CD4-positive, alpha-beta T cell (primary cell): ENCODE measurements around the gene FBXO21. TPM values are rescaled to one million over a fixed set of nuclear protein-coding genes. Genes with fewer than 3 reads are reported as not detected.
A peak's percentile ranks its signal among the peaks of the same experiment; 100 is the strongest.
"Not testable (repeated sequence)": the region's sequence is repeated elsewhere in the genome, so short reads cannot be mapped to it uniquely, and the experiment has no call there.

Experiments
- ATAC-seq: fragments of 200-7000 bp; cut with Tn5 transposase; one replicate; pipeline ENCODE4 v1.10.0; 2022; ENCODE audit warnings: mild to moderate bottlenecking; ENCODE audit not compliant: poor library complexity
- CTCF ChIA-PET: fragments of 350-600 bp; sonication (Branson Sonifier 250); formaldehyde crosslinking; loops from one replicate; lab custom pipeline; 2021; ENCODE audit warnings: antibody characterized with exemption, inconsistent platforms; lab: Charles Lee
- POLR2A ChIA-PET: fragments of 350-600 bp; sonication (Branson Sonifier 250); formaldehyde crosslinking; loops from one replicate; lab custom pipeline; 2021; ENCODE audit warnings: antibody characterized with exemption, inconsistent platforms; lab: Charles Lee
- DNase-seq, 14 experiments: peaks; one replicate each; pipeline ENCODE4 v3.0.0-alpha.2; 2013 to 2020; ENCODE audit warnings: mixed read lengths in 2 of 14
- H3K27ac ChIP-seq, 2 donors: one replicate each; pipeline versions ENCODE4 v1.5.1 to v1.7.0; 2013; ENCODE audit warnings: low read length in 2 of 2, low read depth in 1 of 2, mild to moderate bottlenecking in 1 of 2
- H3K27me3 ChIP-seq, 2 experiments: 1 replicate in 1 of 2; 2 replicates in 1 of 2; pipeline versions ENCODE4 v1.6.1 to v1.7.0; 2013; ENCODE audit warnings: low read length in 2 of 2, control low read depth in 1 of 2, mild to moderate bottlenecking in 1 of 2, moderate library complexity in 1 of 2; ENCODE audit not compliant: insufficient read depth in 2 of 2, control insufficient read depth in 1 of 2
- H3K36me3 ChIP-seq: one replicate; pipeline ENCODE4 v1.6.1; 2013; ENCODE audit warnings: low read length, control low read depth; ENCODE audit not compliant: insufficient read depth
- H3K4me1 ChIP-seq: one replicate; pipeline ENCODE4 v1.6.1; 2013; ENCODE audit warnings: low read length, control low read depth; ENCODE audit not compliant: insufficient read depth
- H3K4me3 ChIP-seq: one replicate; pipeline ENCODE4 v1.5.1; 2013; ENCODE audit warnings: mild to moderate bottlenecking, low read length, moderate library complexity
- H3K9me3 ChIP-seq, 2 experiments: 1 replicate in 1 of 2; 2 replicates in 1 of 2; pipeline versions ENCODE4 v1.6.1 to v1.7.0; 2013; ENCODE audit warnings: low read length in 2 of 2, mild to moderate bottlenecking in 2 of 2, control low read depth in 1 of 2, moderate library complexity in 1 of 2; ENCODE audit not compliant: control insufficient read depth in 1 of 2, insufficient read depth in 1 of 2
- H3K27ac Mint-ChIP-seq: one replicate; pipeline ENCODE4 v1.8.0; 2020; ENCODE audit warnings: mixed read lengths
- H3K27me3 Mint-ChIP-seq: one replicate; pipeline ENCODE4 v1.8.0; 2021; ENCODE audit warnings: mixed read lengths
- H3K36me3 Mint-ChIP-seq: one replicate; pipeline ENCODE4 v1.8.0; 2021; ENCODE audit warnings: low read depth, mixed read lengths
- H3K4me1 Mint-ChIP-seq: one replicate; pipeline ENCODE4 v1.8.0; 2021; ENCODE audit warnings: low read depth, mixed read lengths
- H3K4me3 Mint-ChIP-seq: one replicate; pipeline ENCODE4 v1.8.0; 2020; ENCODE audit warnings: mild to moderate bottlenecking, mixed read lengths
- H3K9me3 Mint-ChIP-seq: one replicate; pipeline ENCODE4 v1.8.0; 2020; ENCODE audit warnings: mixed read lengths
- CTCF ChIP-seq: fragments of 200-600 bp; IDR thresholded peaks from one replicate; pipeline ENCODE4 v1.8.0; 2022; ENCODE audit warnings: antibody characterized with exemption, mild to moderate bottlenecking
- intact Hi-C, 2 experiments: fragments of 100-400 bp; cut with DNase I in 1 of 2; cut with micrococcal nuclease in 1 of 2; formaldehyde crosslinking; loops; one replicate each; pipeline versions ENCODE4 v1.15.1 to v1.9.0; 2023 to 2025; cut with DNase I, micrococcal nuclease
- total RNA-seq, 174 experiments: library from RNA in 2 of 174; stranded (reverse) in 2 of 174; gene quantifications; one replicate each; pipeline ENCODE4 v1.2.3 and lab custom pipeline; 2021 to 2026

Gene FBXO21
- total RNA-seq, 2 experiments from 2014 or later = 67.7 to 67.9 TPM

DNA sequence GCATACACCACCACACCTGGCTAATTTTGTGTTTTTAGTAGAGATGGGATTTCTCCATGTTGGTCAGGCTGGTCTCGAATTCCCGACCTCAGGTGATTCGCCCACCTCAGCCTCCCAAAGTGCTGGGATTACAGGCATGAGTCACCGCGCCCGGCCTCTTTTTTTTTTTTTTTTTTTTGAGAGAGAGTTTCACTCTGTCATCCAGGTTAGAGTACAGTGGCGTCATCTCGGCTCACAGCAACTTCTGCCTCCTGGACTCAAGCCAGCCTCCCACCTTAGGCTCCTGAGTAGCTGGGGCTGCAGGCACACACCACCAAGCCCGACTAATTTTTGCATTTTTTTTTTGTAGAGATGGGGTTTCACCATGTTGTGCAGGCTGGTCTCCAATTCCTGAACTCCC, 4.8 kb upstream of the FBXO21 start:
- H3K4me1 Mint-ChIP-seq = peaks cover 12% of the 10 kb centered on the region
- intact Hi-C loops, H3K27ac Mint-ChIP-seq, H3K4me3 Mint-ChIP-seq, H3K9me3 ChIP-seq, H3K36me3 ChIP-seq, H3K36me3 Mint-ChIP-seq, H3K27me3 ChIP-seq, POLR2A ChIA-PET, H3K27me3 Mint-ChIP-seq, H3K9me3 Mint-ChIP-seq, CTCF ChIA-PET, H3K4me1 ChIP-seq, ATAC-seq, DNase-seq, H3K4me3 ChIP-seq, H3K27ac ChIP-seq: not testable (repeated sequence)

DNA sequence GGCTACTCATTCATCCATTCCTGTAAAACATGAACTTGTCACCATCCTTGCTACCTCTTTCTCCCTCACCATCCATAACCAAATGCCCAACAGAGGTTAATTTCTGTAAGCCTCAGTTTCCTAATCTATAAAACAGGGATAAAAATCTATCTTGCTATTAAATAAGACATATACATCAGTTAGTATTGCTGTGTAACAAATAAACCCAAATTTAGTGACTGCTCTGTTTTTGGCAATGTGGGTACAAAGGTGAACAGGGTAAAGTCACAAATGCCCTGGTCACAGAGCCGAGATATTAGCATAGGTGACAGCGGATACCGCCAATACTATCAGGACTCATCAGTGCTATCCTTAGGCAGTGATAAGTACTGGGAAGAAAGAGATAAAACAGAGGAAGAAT, 3.6 kb upstream of the FBXO21 start:
- Histone ChIP-seq H3K27ac (no peak overlapping the region), H3K9me3 (no peaks in the 10 kb centered on the region), H3K27me3 (peaks cover 0 to 2% of the 10 kb centered on the region in 2 experiments), H3K4me3 (no peak overlapping the region), H3K36me3 (no peaks in the 10 kb centered on the region), H3K4me1 (peaks cover 16% of the 10 kb centered on the region)
- peaks cover 22% of the 10 kb centered on the region for H3K4me1 Mint-ChIP-seq
- TF ChIP-seq CTCF = no peak
- H3K27ac Mint-ChIP-seq = no peak overlapping the region
- peak overlapping the region; percentile 48 for H3K4me3 Mint-ChIP-seq
- H3K36me3 Mint-ChIP-seq = peaks cover 9% of the 10 kb centered on the region
- no peaks in the 10 kb centered on the region for H3K9me3 Mint-ChIP-seq
- peaks cover 10% of the 10 kb centered on the region for H3K27me3 Mint-ChIP-seq
- ChIA-PET POLR2A (no interaction called here), CTCF (no interaction called here)
- DNase-seq (no peak), ATAC-seq (no peak)
- intact Hi-C loops = loop anchor here in 1 of 2 experiments (5.0 kb wide), 1 partner anchor 372 kb away; no protein-coding TSS in a partner anchor

GRCh38 chr12:117192581-117192980, 2.3 kb upstream of the FBXO21 start:
- H3K4me1 Mint-ChIP-seq = peaks cover 34% of the 10 kb centered on the region
- H3K27me3 Mint-ChIP-seq, H3K27ac Mint-ChIP-seq, CTCF ChIA-PET, POLR2A ChIA-PET, DNase-seq, H3K27me3 ChIP-seq, H3K4me3 ChIP-seq, ATAC-seq, H3K9me3 Mint-ChIP-seq, H3K27ac ChIP-seq, H3K36me3 ChIP-seq, H3K9me3 ChIP-seq: not testable (repeated sequence)
- intact Hi-C loops = loop anchor here in 1 of 2 experiments (5.0 kb wide), 1 partner anchor 370 kb away; no protein-coding TSS in a partner anchor
- peaks cover 19% of the 10 kb centered on the region for H3K36me3 Mint-ChIP-seq
- peaks cover 19% of the 10 kb centered on the region for H3K4me1 ChIP-seq
- peak overlapping the region; percentile 94 for H3K4me3 Mint-ChIP-seq

DNA sequence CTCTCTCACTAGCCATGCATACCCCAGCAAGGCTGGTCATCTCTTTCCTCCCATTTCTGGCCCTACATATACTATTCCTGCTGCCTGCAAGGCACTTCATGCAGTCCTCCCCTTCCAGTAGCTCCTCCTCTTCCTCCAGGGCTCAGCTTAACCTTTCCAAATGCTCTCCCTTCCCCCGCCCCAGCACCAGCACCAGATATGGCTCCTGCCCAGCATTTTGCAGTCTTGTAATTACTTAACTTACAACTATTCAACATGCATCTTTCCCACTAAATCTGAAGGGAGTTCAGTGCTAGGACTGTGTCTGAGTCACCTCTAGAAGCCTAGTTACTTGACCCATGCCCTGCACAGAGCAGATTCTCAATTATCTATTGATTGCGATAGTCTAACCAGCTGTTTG, 1.8 kb upstream of the FBXO21 start:
- ChIA-PET POLR2A (no interaction called here), CTCF (no interaction called here)
- H3K9me3 Mint-ChIP-seq = no peaks in the 10 kb centered on the region
- ATAC-seq = no peak
- Histone ChIP-seq H3K36me3 (peaks cover 4% of the 10 kb centered on the region), H3K27ac (no peak overlapping the region), H3K27me3 (no peaks in the 10 kb centered on the region), H3K4me3 (no peak overlapping the region), H3K9me3 (no peaks in the 10 kb centered on the region), H3K4me1 (peaks cover 19% of the 10 kb centered on the region)
- peaks cover under 1% of the 10 kb centered on the region for H3K27me3 Mint-ChIP-seq
- intact Hi-C loops = loop anchor here in 1 of 2 experiments (5.0 kb wide), 1 partner anchor 370 kb away; no protein-coding TSS in a partner anchor
- DNase-seq = no peak
- H3K4me1 Mint-ChIP-seq = peaks cover 38% of the 10 kb centered on the region
- H3K4me3 Mint-ChIP-seq = peak overlapping the region; percentile 94
- TF ChIP-seq CTCF = no peak
- peak overlapping the region; percentile 6 for H3K27ac Mint-ChIP-seq
- H3K36me3 Mint-ChIP-seq = peaks cover 23% of the 10 kb centered on the region
